ENCODE results near the gene SLC38A10. TPM values are rescaled to one million over a fixed set of nuclear protein-coding genes. Genes with fewer than 3 reads are reported as not detected.

Gene SLC38A10
- total RNA-seq, 1 experiment from 2014 or later: 20.8 TPM

DNA sequence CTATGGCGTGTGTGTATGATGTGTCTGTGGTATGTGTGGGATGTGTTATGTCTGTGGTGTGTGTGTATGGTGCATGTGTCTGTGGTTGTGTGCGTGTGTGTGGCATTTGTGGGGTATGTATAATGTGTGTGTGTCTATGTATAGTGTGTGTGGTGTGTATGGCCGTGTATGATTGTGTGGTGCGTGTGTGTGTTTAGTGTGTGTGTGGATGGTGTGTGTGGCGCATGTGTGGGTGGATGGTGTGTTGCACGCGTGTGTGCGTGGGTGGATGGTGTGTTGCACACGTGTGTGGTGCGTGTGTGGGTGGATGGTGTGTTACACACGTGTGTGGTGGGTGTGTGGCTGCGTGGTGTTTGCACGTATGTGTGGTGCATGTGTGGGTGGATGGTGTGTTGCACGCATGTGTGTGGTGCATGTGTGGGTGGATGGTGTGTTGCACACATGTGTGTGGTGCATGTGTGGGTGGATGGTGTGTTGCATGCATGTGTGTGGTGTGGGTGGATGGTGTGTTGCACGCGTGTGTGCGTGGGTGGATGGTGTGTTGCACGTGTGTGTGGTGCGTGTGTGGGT is 5.6 kb upstream of the SLC38A10 start:
- Histone ChIP-seq H3K4me3 (ENCODE audit: low read length) (no peak overlapping the region), H3K27ac (ENCODE audit: low read length) (no peak overlapping the region), H3K9me3 (ENCODE audit: low read length) (no peaks in the 10 kb centered on the region), H3K4me1 (ENCODE audit: low read length) (peaks cover 9% of the 10 kb centered on the region), H3K4me2 (ENCODE audit: low read depth, low read length, poor library complexity, severe bottlenecking) (no peak overlapping the region), H4K20me1 (ENCODE audit: insufficient read depth, low read depth, low read length) (no peaks in the 10 kb centered on the region), H3K27me3 (ENCODE audit: low read length) (no peaks in the 10 kb centered on the region), H3K9me2 (replicated peaks; ENCODE audit: insufficient read depth, low read length) (no peaks in the 10 kb centered on the region), H3K9ac (ENCODE audit: low read length) (no peak overlapping the region), H2AFZ (ENCODE audit: low read length) (no peak overlapping the region), H3K79me2 (ENCODE audit: low read length) (no peaks in the 10 kb centered on the region), H3K36me3 (ENCODE audit: insufficient read depth, low read length) (no peaks in the 10 kb centered on the region)
- DNase-seq: no peak

DNA sequence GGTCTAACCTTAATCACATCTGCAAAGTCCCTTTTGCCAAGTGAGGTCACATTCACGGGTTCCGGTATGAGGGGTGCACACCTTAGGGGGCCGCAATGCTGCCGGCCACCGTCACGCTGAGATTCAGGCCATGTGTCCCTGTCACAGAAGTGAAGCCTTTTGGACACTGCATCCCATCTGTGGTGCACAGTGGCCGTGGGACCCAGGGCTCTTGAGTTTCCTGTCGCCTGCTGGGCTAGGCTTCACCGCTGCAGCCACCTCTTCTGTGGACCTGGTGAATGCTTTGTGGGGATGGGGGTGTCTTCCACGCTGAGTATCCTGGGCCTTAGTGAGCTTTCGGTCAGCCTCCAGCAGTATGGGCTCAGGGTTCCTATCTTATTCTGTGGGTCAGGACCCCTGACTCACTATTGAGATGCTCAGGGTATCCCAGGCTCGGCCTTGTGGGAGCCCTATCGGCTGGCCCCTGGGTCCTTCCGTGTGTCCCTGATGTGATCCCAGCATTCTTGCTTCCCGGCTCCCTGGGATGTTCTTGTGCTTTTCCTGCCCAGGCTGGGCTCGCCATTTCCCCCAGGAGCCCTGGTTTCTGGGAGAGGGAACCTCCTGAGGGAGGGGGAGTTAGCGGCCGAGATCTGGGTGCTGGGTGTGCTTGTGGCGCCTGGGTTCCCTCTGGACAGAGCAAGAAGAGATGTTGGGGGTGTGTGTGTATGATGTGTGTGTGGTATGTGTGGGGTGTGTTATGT is 4.9 kb upstream of the SLC38A10 start:
- H3K4me2 ChIP-seq (ENCODE audit: low read depth, low read length, poor library complexity, severe bottlenecking): no peak overlapping the region
- H3K9me3 ChIP-seq (ENCODE audit: low read length): no peaks in the 10 kb centered on the region
- H2AFZ ChIP-seq (ENCODE audit: low read length): no peak overlapping the region
- peaks cover 11% of the 10 kb centered on the region for H3K4me1 ChIP-seq (ENCODE audit: low read length)
- no peaks in the 10 kb centered on the region for H3K9me2 ChIP-seq (replicated peaks; ENCODE audit: insufficient read depth, low read length)
- H4K20me1 ChIP-seq (ENCODE audit: insufficient read depth, low read depth, low read length): no peaks in the 10 kb centered on the region
- H3K4me3 ChIP-seq (ENCODE audit: low read length): no peak overlapping the region
- no peaks in the 10 kb centered on the region for H3K27me3 ChIP-seq (ENCODE audit: low read length)
- no peak overlapping the region for H3K9ac ChIP-seq (ENCODE audit: low read length)
- no peaks in the 10 kb centered on the region for H3K79me2 ChIP-seq (ENCODE audit: low read length)
- no peak for DNase-seq
- no peaks in the 10 kb centered on the region for H3K36me3 ChIP-seq (ENCODE audit: insufficient read depth, low read length)
- no peak overlapping the region for H3K27ac ChIP-seq (ENCODE audit: low read length)

DNA sequence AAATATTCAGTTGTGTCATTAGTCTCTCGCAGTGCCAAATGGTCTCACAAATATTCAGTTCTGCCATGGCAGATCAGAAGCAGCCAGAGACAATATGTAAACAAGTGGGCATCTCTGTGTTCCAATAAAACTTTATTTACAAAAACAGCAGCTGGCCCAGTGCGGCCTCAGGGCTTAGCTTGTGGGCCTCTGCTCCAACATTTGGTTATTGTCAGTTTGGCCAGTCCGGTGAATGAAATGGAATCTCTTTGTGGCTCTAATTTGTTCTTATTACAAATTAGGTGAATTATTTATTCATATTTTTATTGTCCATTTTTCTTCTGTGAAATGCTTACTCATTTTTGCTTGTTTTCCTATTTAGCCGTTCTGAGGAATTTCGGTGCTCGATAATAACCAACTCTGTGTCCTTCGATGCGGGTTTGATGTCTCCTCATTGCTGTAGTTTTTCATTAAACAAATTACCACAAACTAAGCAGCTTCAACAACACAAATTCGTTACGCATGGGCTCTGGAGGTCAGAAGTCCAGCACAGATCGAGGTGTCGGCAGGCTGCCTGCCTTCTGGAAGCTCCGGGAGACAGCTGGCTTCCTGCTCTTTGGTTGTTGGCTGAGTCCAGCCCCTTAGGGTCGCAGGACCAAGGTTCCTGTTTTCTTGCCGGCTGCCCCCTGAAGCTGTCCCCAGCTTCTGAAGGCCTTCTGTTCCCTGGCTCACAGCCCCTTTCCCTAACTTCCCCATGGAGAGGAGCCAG is 4.1 kb upstream of the SLC38A10 start:
- Histone ChIP-seq H2AFZ (ENCODE audit: low read length) (no peak overlapping the region), H3K36me3 (ENCODE audit: insufficient read depth, low read length) (no peaks in the 10 kb centered on the region), H3K27ac (ENCODE audit: low read length) (no peak overlapping the region), H3K79me2 (ENCODE audit: low read length) (peaks cover 8% of the 10 kb centered on the region), H3K9ac (ENCODE audit: low read length) (no peak overlapping the region), H3K4me2 (ENCODE audit: low read depth, low read length, poor library complexity, severe bottlenecking) (no peak overlapping the region), H3K9me3 (ENCODE audit: low read length) (no peaks in the 10 kb centered on the region), H3K9me2 (replicated peaks; ENCODE audit: insufficient read depth, low read length) (no peaks in the 10 kb centered on the region), H3K4me1 (ENCODE audit: low read length) (peaks cover 13% of the 10 kb centered on the region), H4K20me1 (ENCODE audit: insufficient read depth, low read depth, low read length) (no peaks in the 10 kb centered on the region), H3K4me3 (ENCODE audit: low read length) (no peak overlapping the region), H3K27me3 (ENCODE audit: low read length) (no peaks in the 10 kb centered on the region)
- no peak for DNase-seq

DNA sequence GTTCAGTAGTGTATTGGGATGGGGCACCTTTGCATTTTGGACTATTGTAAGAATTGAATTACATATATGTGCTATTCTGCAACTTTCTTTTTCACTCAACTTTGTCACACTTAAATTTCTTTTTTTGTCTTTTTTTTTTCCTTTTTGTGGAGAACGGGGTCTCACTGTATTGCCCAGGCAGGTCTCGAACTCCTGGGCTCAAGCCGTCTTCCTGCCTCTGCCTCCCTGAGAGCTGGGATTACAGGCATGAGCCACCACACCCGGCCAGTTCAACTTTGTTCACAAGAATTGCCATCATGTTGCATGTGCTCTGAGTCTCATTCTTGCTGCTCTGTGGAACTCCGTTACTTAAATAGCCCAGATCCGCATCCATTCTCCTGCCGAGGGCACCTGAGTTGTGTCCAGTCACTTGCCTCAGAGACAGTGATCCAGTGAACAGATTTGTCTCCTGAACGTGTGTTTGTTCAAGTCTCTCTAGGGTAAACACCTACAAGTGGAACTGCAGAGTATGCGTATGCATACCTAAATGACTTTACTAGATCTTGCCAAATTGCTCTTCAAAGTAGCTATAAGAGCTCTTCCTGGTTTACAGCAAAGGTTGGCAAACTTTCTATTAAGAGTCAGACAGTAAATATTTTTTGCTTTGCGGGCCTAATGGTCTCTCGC is 3.4 kb upstream of the SLC38A10 start:
- peaks cover 15% of the 10 kb centered on the region for H3K79me2 ChIP-seq (ENCODE audit: low read length)
- H3K4me2 ChIP-seq (ENCODE audit: low read depth, low read length, poor library complexity, severe bottlenecking): no peak overlapping the region
- no peaks in the 10 kb centered on the region for H3K9me2 ChIP-seq (replicated peaks; ENCODE audit: insufficient read depth, low read length)
- no peak overlapping the region for H3K4me3 ChIP-seq (ENCODE audit: low read length)
- H3K9me3 ChIP-seq (ENCODE audit: low read length): no peaks in the 10 kb centered on the region
- H3K9ac ChIP-seq (ENCODE audit: low read length): no peak overlapping the region
- H3K36me3 ChIP-seq (ENCODE audit: insufficient read depth, low read length): no peaks in the 10 kb centered on the region
- H3K27me3 ChIP-seq (ENCODE audit: low read length): no peaks in the 10 kb centered on the region
- no peak overlapping the region for H3K27ac ChIP-seq (ENCODE audit: low read length)
- H2AFZ ChIP-seq (ENCODE audit: low read length): no peak overlapping the region
- peaks cover 20% of the 10 kb centered on the region for H3K4me1 ChIP-seq (ENCODE audit: low read length)
- no peak for DNase-seq
- no peaks in the 10 kb centered on the region for H4K20me1 ChIP-seq (ENCODE audit: insufficient read depth, low read depth, low read length)

DNA sequence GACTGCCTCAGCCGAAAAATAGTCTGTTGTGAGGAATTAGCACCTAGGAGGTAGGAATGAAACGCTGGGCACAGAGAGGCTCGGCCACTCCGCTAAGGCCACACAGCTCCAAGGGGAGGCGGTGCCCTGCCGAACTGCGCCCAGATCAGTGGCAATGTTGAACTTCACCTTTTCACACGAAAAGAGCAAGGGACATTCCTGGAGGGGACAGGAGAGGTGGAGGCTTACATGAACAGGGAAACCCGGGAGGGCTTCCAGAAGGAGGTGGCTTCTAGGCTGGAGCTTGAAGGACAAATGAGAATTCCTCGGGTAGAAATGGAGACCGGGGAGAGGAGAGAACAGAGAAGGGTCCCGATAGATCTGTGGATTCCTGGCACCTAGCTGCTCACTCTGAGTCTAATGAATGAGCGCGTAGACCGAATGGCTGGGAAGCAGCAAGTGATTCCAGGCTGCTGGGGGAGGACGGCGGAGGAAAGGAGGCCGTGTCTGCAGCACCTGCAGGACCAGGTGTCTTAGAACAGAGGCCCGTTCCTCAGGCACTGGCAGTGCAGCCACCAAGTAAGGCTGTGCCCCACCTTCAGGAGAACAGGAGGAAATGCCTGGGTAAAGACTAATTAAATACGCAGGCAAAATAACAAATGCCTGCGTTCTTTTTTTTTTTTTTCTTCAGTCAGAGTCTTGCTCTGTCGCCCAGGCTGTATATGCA is 722 bp upstream of the SLC38A10 start:
- H3K27me3 ChIP-seq (ENCODE audit: low read length): no peaks in the 10 kb centered on the region
- H3K4me3 ChIP-seq (ENCODE audit: low read length): peak overlapping the region; percentile 81
- H3K9me2 ChIP-seq (replicated peaks; ENCODE audit: insufficient read depth, low read length): no peaks in the 10 kb centered on the region
- peak overlapping the region; percentile 81; the same call in 1 of the 2 replicates for H2AFZ ChIP-seq (ENCODE audit: low read length)
- H3K79me2 ChIP-seq (ENCODE audit: low read length): peaks cover 38% of the 10 kb centered on the region
- no peaks in the 10 kb centered on the region for H3K36me3 ChIP-seq (ENCODE audit: insufficient read depth, low read length)
- H4K20me1 ChIP-seq (ENCODE audit: insufficient read depth, low read depth, low read length): peaks cover 9% of the 10 kb centered on the region
- peak overlapping the region; percentile 97 for H3K9ac ChIP-seq (ENCODE audit: low read length)
- peak overlapping the region; percentile 85 for H3K4me2 ChIP-seq (ENCODE audit: low read depth, low read length, poor library complexity, severe bottlenecking)
- DNase-seq: peak; percentile 84
- H3K9me3 ChIP-seq (ENCODE audit: low read length): no peaks in the 10 kb centered on the region
- no peak overlapping the region for H3K27ac ChIP-seq (ENCODE audit: low read length)
- H3K4me1 ChIP-seq (ENCODE audit: low read length): peaks cover 25% of the 10 kb centered on the region

DNA sequence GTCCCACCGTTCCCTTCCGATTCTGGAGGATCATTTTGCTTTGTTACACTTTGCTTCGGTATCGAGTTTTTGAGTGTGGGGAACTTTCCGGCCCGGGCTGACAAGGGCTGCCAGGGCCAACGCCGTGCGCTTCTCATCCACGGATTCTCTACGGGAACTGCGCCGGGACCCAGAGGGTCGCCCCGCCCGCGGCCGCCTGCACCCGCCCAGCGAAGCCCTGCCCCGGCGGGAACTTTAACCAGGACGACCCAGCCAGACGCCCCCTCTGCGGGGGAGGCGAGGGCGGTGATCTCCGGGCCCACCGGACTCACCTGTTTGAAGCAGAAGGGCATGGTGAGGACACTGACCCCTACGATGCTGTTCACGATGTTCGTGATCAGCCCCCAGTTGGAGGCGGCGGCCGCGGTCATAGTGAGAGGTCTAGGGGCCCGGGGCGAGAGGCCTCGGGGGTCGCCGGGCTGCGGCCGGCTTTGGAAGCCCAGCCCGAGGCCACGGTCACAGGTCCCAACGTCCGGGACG is 536 bp downstream of the SLC38A10 start:
- 0 out of 2 replicates have a peak, but pooled peaks cover 4% of the 10 kb centered on the region for H3K36me3 ChIP-seq (ENCODE audit: insufficient read depth, low read length)
- H3K27me3 ChIP-seq (ENCODE audit: low read length): no peaks in the 10 kb centered on the region
- DNase-seq: peak; percentile 67
- peaks cover 50% of the 10 kb centered on the region for H3K79me2 ChIP-seq (ENCODE audit: low read length)
- H3K9ac ChIP-seq (ENCODE audit: low read length): peak overlapping the region; percentile 97
- no peak overlapping the region; the same call in 1 of the 2 replicates for H2AFZ ChIP-seq (ENCODE audit: low read length)
- peak overlapping the region; percentile 81 for H3K4me3 ChIP-seq (ENCODE audit: low read length)
- H3K4me2 ChIP-seq (ENCODE audit: low read depth, low read length, poor library complexity, severe bottlenecking): peak overlapping the region; percentile 85
- no peak overlapping the region for H3K27ac ChIP-seq (ENCODE audit: low read length)
- peaks cover 19% of the 10 kb centered on the region for H4K20me1 ChIP-seq (ENCODE audit: insufficient read depth, low read depth, low read length)
- H3K9me2 ChIP-seq (replicated peaks; ENCODE audit: insufficient read depth, low read length): no peaks in the 10 kb centered on the region
- H3K4me1 ChIP-seq (ENCODE audit: low read length): peaks cover 25% of the 10 kb centered on the region
- no peaks in the 10 kb centered on the region for H3K9me3 ChIP-seq (ENCODE audit: low read length)

DNA sequence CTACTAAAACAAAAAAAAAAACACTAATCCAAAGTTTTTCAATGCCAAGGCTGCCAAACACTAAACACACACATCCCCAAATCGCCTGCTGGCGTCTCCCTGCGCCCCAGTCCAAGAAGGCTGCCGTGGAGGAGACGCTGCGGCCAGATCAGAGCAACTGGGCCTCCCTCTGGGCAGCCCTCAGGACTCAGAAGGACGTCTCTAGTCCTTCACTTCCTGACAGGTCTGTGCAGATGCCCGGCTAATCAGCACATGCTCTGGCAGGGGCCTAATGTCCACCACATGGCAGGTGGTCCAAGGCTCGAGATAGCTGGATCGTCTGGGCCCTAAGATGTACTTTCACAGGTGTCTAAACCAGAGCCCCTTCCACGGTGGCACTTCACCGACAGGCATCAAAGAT is 2.7 kb downstream of the SLC38A10 start:
- H4K20me1 ChIP-seq (ENCODE audit: insufficient read depth, low read depth, low read length): peaks cover 19% of the 10 kb centered on the region
- no peak overlapping the region for H2AFZ ChIP-seq (ENCODE audit: low read length)
- H3K4me2 ChIP-seq (ENCODE audit: low read depth, low read length, poor library complexity, severe bottlenecking): no peak overlapping the region
- no peak overlapping the region for H3K9ac ChIP-seq (ENCODE audit: low read length)
- H3K4me3 ChIP-seq (ENCODE audit: low read length): no peak overlapping the region
- H3K79me2 ChIP-seq (ENCODE audit: low read length): peaks cover 67% of the 10 kb centered on the region
- DNase-seq: no peak
- H3K27ac ChIP-seq (ENCODE audit: low read length): no peak overlapping the region
- peaks cover 4% of the 10 kb centered on the region; the same call in 1 of the 2 replicates for H3K36me3 ChIP-seq (ENCODE audit: insufficient read depth, low read length)
- H3K9me2 ChIP-seq (replicated peaks; ENCODE audit: insufficient read depth, low read length): no peaks in the 10 kb centered on the region
- H3K4me1 ChIP-seq (ENCODE audit: low read length): peaks cover 25% of the 10 kb centered on the region
- no peaks in the 10 kb centered on the region for H3K27me3 ChIP-seq (ENCODE audit: low read length)
- no peaks in the 10 kb centered on the region for H3K9me3 ChIP-seq (ENCODE audit: low read length)

All from Karpas-422 (cell line).